ENCODE measurements around the gene SDK1.
"Not testable (repeated sequence)": the region's sequence is repeated elsewhere in the genome, so short reads cannot be mapped to it uniquely, and the experiment has no call there.

The SDK1 gene

GRCh38 chr7:4217126-4217660 lies 916.1 kb downstream of the SDK1 start:
- not testable (repeated sequence) for DNase-seq

GRCh38 chr7:4218481-4218880 lies 917.4 kb downstream of the SDK1 start:
- no peak for DNase-seq

- no peak for DNase-seq
These were observed 919.0 kb downstream of the SDK1 start for GRCh38 chr7:4220011-4220410.

GRCh38 chr7:4221043-4221442 lies 920.0 kb downstream of the SDK1 start:
- no peak for DNase-seq

GRCh38 chr7:4222676-4223075 lies 921.6 kb downstream of the SDK1 start:
- DNase-seq, result no peak

- DNase-seq, result no peak
These were observed 924.3 kb downstream of the SDK1 start for GRCh38 chr7:4225361-4225771.

- no peak for DNase-seq
These were observed 925.0 kb downstream of the SDK1 start for GRCh38 chr7:4225881-4226523.

- no peak for DNase-seq
These were observed 925.5 kb downstream of the SDK1 start for GRCh38 chr7:4226524-4226882.

GRCh38 chr7:4227105-4228010 lies 926.3 kb downstream of the SDK1 start:
- DNase-seq, result no peak

GRCh38 chr7:4230352-4230751 lies 929.3 kb downstream of the SDK1 start:
- no peak for DNase-seq

GRCh38 chr7:4233146-4233545 lies 932.1 kb downstream of the SDK1 start:
- no peak for DNase-seq

- no peak for DNase-seq
These were observed 932.8 kb downstream of the SDK1 start for GRCh38 chr7:4233621-4234497.

GRCh38 chr7:4234498-4234855 lies 933.4 kb downstream of the SDK1 start:
- DNase-seq, result no peak

GRCh38 chr7:4234886-4235285 lies 933.8 kb downstream of the SDK1 start:
- DNase-seq, result no peak

- DNase-seq, result no peak
These were observed 934.5 kb downstream of the SDK1 start for GRCh38 chr7:4235596-4235995.

- no peak for DNase-seq
These were observed 935.3 kb downstream of the SDK1 start for GRCh38 chr7:4236389-4236788.

GRCh38 chr7:4236873-4237272 lies 935.8 kb downstream of the SDK1 start:
- not testable (repeated sequence) for DNase-seq

GRCh38 chr7:4237296-4238235 lies 936.5 kb downstream of the SDK1 start:
- no peak for DNase-seq

- no peak for DNase-seq
These were observed 937.8 kb downstream of the SDK1 start for GRCh38 chr7:4238861-4239260.

GRCh38 chr7:4240042-4240441 lies 939.0 kb downstream of the SDK1 start:
- no peak for DNase-seq

- no peak for DNase-seq
These were observed 939.7 kb downstream of the SDK1 start for GRCh38 chr7:4240520-4241303.

Measured in NCI-H1417 treated with DMSO at 0.1 percent for 48 hours (cell line).